ENCODE measurements around the gene TSPAN2. TPM values are rescaled to one million over a fixed set of nuclear protein-coding genes. Genes with fewer than 3 reads are reported as not detected.
A peak's percentile ranks its signal among the peaks of the same experiment; 100 is the strongest.

TSPAN2 gene
- total and polyA plus RNA-seq, 2 of the 4 experiments (the other 2 are of a cell fraction), result 0.18 to 0.60 TPM

- Histone ChIP-seq H3K23ac (ENCODE audit: low read depth, low read length) (peak overlapping the region; percentile 56; the same call in 1 of the 2 replicates), H3K14ac (replicated peaks; ENCODE audit: low read depth, low read length) (no peak overlapping the region), H2BK15ac (ENCODE audit: low read depth, low read length) (no peak overlapping the region), H3K56ac (ENCODE audit: extremely low read depth, insufficient read depth, low read length) (no peak overlapping the region), H4K8ac (ENCODE audit: low read depth in 2 of 2, low read length in 2 of 2) (no peak overlapping the region), H3K36me3 (ENCODE audit: control insufficient read depth, insufficient read depth, low read length) (no peaks in the 10 kb centered on the region), H3K4me2 (ENCODE audit: low read depth, low read length) (no peak overlapping the region; the same call in 1 of the 2 replicates), H3K4me1 (ENCODE audit: control insufficient read depth, insufficient read depth, low read length) (peaks cover 2% of the 10 kb centered on the region), H3K27me3 (ENCODE audit: control insufficient read depth, insufficient read depth, low read length) (no peaks in the 10 kb centered on the region; the same call in none of the 2 replicates), H2BK20ac (ENCODE audit: low read depth, low read length) (no peak overlapping the region), H4K5ac (ENCODE audit: low read depth, low read length) (no peak overlapping the region), H2AK9ac (replicated peaks; ENCODE audit: low read depth, low read length, poor library complexity) (no peak overlapping the region), H3K4ac (ENCODE audit: low read depth, low read length) (no peak overlapping the region), H2BK120ac (ENCODE audit: low read depth, low read length) (no peak overlapping the region), H4K91ac (ENCODE audit: insufficient read depth, low read depth, low read length) (no peak overlapping the region), H3K9me3 (ENCODE audit: control insufficient read depth, insufficient read depth, low read length) (no peaks in the 10 kb centered on the region), H3K27ac (ENCODE audit: insufficient read depth, low read length) (no peak overlapping the region), H2AK5ac (ENCODE audit: low read depth, low read length) (no peak overlapping the region), H3K4me3 (ENCODE audit: insufficient read depth, low read depth, low read length) (no peak overlapping the region), H3K18ac (ENCODE audit: low read depth, low read length) (no peak overlapping the region), H3K9ac (ENCODE audit: low read depth, low read length) (no peak overlapping the region), H3K9me1 (ENCODE audit: insufficient read depth, low read length) (no peaks in the 10 kb centered on the region), H4K20me1 (ENCODE audit: insufficient read depth, low read length) (no peaks in the 10 kb centered on the region), H2BK5ac (ENCODE audit: low read depth, low read length, poor library complexity, severe bottlenecking) (no peak overlapping the region), H3K79me1 (ENCODE audit: low read depth in 1 of 2, low read length in 2 of 2) (no peaks in the 10 kb centered on the region), H2AFZ (replicated peaks; ENCODE audit: low read length, poor library complexity) (peak overlapping the region; percentile 24)
- ChIA-PET CTCF (interaction anchor here (0.6 kb wide), 1 partner anchor 618 kb away, joined by 6 read pairs; no protein-coding TSS in a partner anchor), POLR2A (ENCODE audit: unreplicated experiment) (no interaction called here)
- in situ Hi-C loops (cut with MboI; ENCODE audit: low sequenced_read_pairs), result no loop called here
- intact Hi-C loops (cut with micrococcal nuclease), result no loop called here
- no peak for ATAC-seq (ENCODE audit: low read depth)
- no peak for DNase-seq
- no peak for TF ChIP-seq MAFK (IDR thresholded peaks at IDR 0.05; ENCODE audit: low read depth, low read length)
- TF ChIP-seq CEBPB (IDR thresholded peaks at IDR 0.05; ENCODE audit: low read depth, low read length), result no peak
- TF ChIP-seq RAD21 (IDR thresholded peaks at IDR 0.05; ENCODE audit: low read length), result no peak
- TF ChIP-seq NFE2L2 (IDR thresholded peaks at IDR 0.05; ENCODE audit: low read depth, low read length), result no peak
- no peak for TF ChIP-seq RCOR1 (IDR thresholded peaks at IDR 0.05; ENCODE audit: insufficient replicate concordance, low read length)
- no peak for TF ChIP-seq CTCF (conservative IDR thresholded peaks at IDR 0.05; ENCODE audit: low read depth, low read length)
- no peak for TF ChIP-seq FOS (IDR thresholded peaks at IDR 0.05; ENCODE audit: low read depth, low read length)
- no peak for TF ChIP-seq USF2 (IDR thresholded peaks at IDR 0.05; ENCODE audit: low read depth, low read length)
- TF ChIP-seq MXI1 (IDR thresholded peaks at IDR 0.05; ENCODE audit: borderline replicate concordance, low read depth, low read length), result no peak
- TF ChIP-seq RFX5 (IDR thresholded peaks at IDR 0.05; ENCODE audit: low read depth, low read length), result no peak
- no peak for TF ChIP-seq CHD1 (IDR thresholded peaks at IDR 0.05; ENCODE audit: low read depth, low read length)
- TF ChIP-seq BHLHE40 (IDR thresholded peaks at IDR 0.05; ENCODE audit: low read depth, low read length), result no peak
- no peak for TF ChIP-seq ELK1 (IDR thresholded peaks at IDR 0.05; ENCODE audit: borderline replicate concordance, low read depth, low read length)
- TF ChIP-seq MAZ (IDR thresholded peaks at IDR 0.05; ENCODE audit: borderline replicate concordance, low read depth, low read length), result no peak
- dilution Hi-C loops (cut with HindIII; ENCODE audit: low sequenced_read_pairs, unreplicated experiment), result no loop called here
- no TSS peak for BruUV-seq (replicated peaks)
- WGBS, 2 experiments (ENCODE audit: extremely low coverage in 2 of 2, insufficient read length in 1 of 2), result no CpG with 5 or more reads among the region's 5 CpGs
Measured at GRCh38 chr1:115088115-115088778, 1.1 kb downstream of the TSPAN2 start.

Measured in IMR-90 (cell line).